Measurements from ENCODE around the gene GSE1. TPM values are rescaled to one million over a fixed set of nuclear protein-coding genes. Genes with fewer than 3 reads are reported as not detected.
A peak's percentile ranks its signal among the peaks of the same experiment; 100 is the strongest.

Gene GSE1
- total and polyA plus RNA-seq, 9 of the 15 experiments (the other 6 are each of a cell fraction or from before 2014, with no cell fraction given) = 12.2 to 244 (median 57.9) TPM

- TF ChIP-seq DMBX1 (CRISPR knock-in tag; IDR thresholded peaks at IDR 0.05; ENCODE audit: borderline replicate concordance) = no peak
- TF ChIP-seq RBM22 (IDR thresholded peaks at IDR 0.05; ENCODE audit: low read depth, low read length, poor library complexity, severe bottlenecking) = peak; percentile 32
- no peak for TF ChIP-seq ZSCAN29 (IDR thresholded peaks at IDR 0.05)
- TF ChIP-seq POLR2G (IDR thresholded peaks at IDR 0.05; ENCODE audit: low read depth, low read length) = peak; percentile 45; the same call in 1 of the 2 replicates
- intact Hi-C loops (cut with micrococcal nuclease) (no loop called here), in situ Hi-C loops (cut with MboI) (no loop called here)
- H3K27me3 ChIP-seq (ENCODE audit: control insufficient read depth in 2 of 2, insufficient read depth in 2 of 2, low read length in 2 of 2) = no peaks in the 10 kb centered on the region
- peaks cover 97% of the 10 kb centered on the region; the same call in 2 of the 3 replicates for H3K36me3 ChIP-seq (ENCODE audit: control insufficient read depth, insufficient read depth, low read length)
- BruUV-seq (replicated peaks) = no TSS peak
- H3K79me2 ChIP-seq (ENCODE audit: control insufficient read depth, insufficient read depth, low read length) = peaks cover 99% of the 10 kb centered on the region
- peaks cover 4 to 77% of the 10 kb centered on the region in 2 experiments; a peak in 2 of 5 replicates for H3K4me1 ChIP-seq (replicated peaks in 1 of 2; ENCODE audit: control insufficient read depth in 2 of 2, insufficient read depth in 2 of 2, low read length in 2 of 2)
- H2AFZ ChIP-seq (ENCODE audit: low read depth, low read length) = no peak overlapping the region
- no peak for DNase-seq (ENCODE audit: extremely low read depth in 1 of 4, low spot score in 3 of 4)
- ChIA-PET POLR2A (interaction anchor here (1.2 kb wide), 1 partner anchor 14 kb away, joined by 4 read pairs; no protein-coding TSS in a partner anchor), CTCF (ENCODE audit: low intra/inter-chr PET ratio) (no interaction called here)
- peaks cover 5% of the 10 kb centered on the region; the same call in 1 of the 2 replicates for H3K9me3 ChIP-seq (replicated peaks; ENCODE audit: control insufficient read depth, insufficient read depth, low read depth, low read length)
- no peak overlapping the region for H3K4me2 ChIP-seq (ENCODE audit: insufficient read depth, low read length)
- peaks cover 75% of the 10 kb centered on the region for H4K20me1 ChIP-seq (replicated peaks; ENCODE audit: control insufficient read depth, insufficient read depth, low read length)
- H3K9me1 ChIP-seq (ENCODE audit: control insufficient read depth, insufficient read depth, low read length) = peaks cover 11% of the 10 kb centered on the region
- H3K27ac ChIP-seq (ENCODE audit: extremely low read depth, low read depth, low read length) = no peak overlapping the region; the same call in 2 of the 3 replicates
- ATAC-seq = no peak
- H3K4me3 ChIP-seq = no peak overlapping the region
- 88% methylated on average over 11 of the region's 11 CpGs for WGBS (ENCODE audit: insufficient coverage, low coverage, missing lambda C conversion rate)
- peak overlapping the region in 1 of 2 experiments; percentile 26; a peak in 1 of 4 replicates for H3K9ac ChIP-seq (ENCODE audit: insufficient read depth in 1 of 2, low read depth in 2 of 2, low read length in 2 of 2)
- no peak for FAIRE-seq
These were observed 18.1 kb downstream of the GSE1 start for GRCh38 chr16:85631230-85631629.

GRCh38 chr16:85631802-85632393 is 18.8 kb downstream of the GSE1 start:
- Histone ChIP-seq H3K4me2 (ENCODE audit: insufficient read depth, low read length) (no peak overlapping the region), H3K27me3 (ENCODE audit: control insufficient read depth in 2 of 2, insufficient read depth in 2 of 2, low read length in 2 of 2) (no peaks in the 10 kb centered on the region), H3K36me3 (ENCODE audit: control insufficient read depth, insufficient read depth, low read length) (peaks cover 97% of the 10 kb centered on the region; the same call in 2 of the 3 replicates), H3K4me3 (no peak overlapping the region), H3K9me3 (replicated peaks; ENCODE audit: control insufficient read depth, insufficient read depth, low read depth, low read length) (peaks cover 5% of the 10 kb centered on the region; the same call in 1 of the 2 replicates), H3K9me1 (ENCODE audit: control insufficient read depth, insufficient read depth, low read length) (peaks cover 11% of the 10 kb centered on the region), H4K20me1 (replicated peaks; ENCODE audit: control insufficient read depth, insufficient read depth, low read length) (peaks cover 82% of the 10 kb centered on the region), H3K79me2 (ENCODE audit: control insufficient read depth, insufficient read depth, low read length) (peaks cover 99% of the 10 kb centered on the region), H2AFZ (ENCODE audit: low read depth, low read length) (no peak overlapping the region), H3K9ac (ENCODE audit: insufficient read depth in 1 of 2, low read depth in 2 of 2, low read length in 2 of 2) (peak overlapping the region in 1 of 2 experiments; percentile 17; a peak in 1 of 4 replicates), H3K27ac (ENCODE audit: extremely low read depth, low read depth, low read length) (no peak overlapping the region), H3K4me1 (replicated peaks in 1 of 2; ENCODE audit: control insufficient read depth in 2 of 2, insufficient read depth in 2 of 2, low read length in 2 of 2) (peaks cover 4 to 76% of the 10 kb centered on the region in 2 experiments; a peak in 2 of 5 replicates)
- DNase-seq (ENCODE audit: extremely low read depth in 1 of 4, low spot score in 3 of 4) (no peak), ATAC-seq (no peak), FAIRE-seq (no peak)
- ChIA-PET POLR2A (interaction anchor here (0.6 kb wide), 1 partner anchor 13 kb away, joined by 3 read pairs; no protein-coding TSS in a partner anchor), CTCF (ENCODE audit: low intra/inter-chr PET ratio) (no interaction called here)
- BruUV-seq (replicated peaks) = no TSS peak
- intact Hi-C loops (cut with micrococcal nuclease) = no loop called here
- TF ChIP-seq POLR2AphosphoS2 (IDR thresholded peaks at IDR 0.05; ENCODE audit: low read length) (no peak), POLR2AphosphoS5 (IDR thresholded peaks at IDR 0.05; ENCODE audit: control insufficient read depth, insufficient read depth, low read depth, low read length) (peak; percentile 3; the same call in 1 of the 2 replicates), RBM22 (IDR thresholded peaks at IDR 0.05; ENCODE audit: low read depth, low read length, poor library complexity, severe bottlenecking) (peak; percentile 79)
- in situ Hi-C loops (cut with MboI) = no loop called here
- WGBS (ENCODE audit: insufficient coverage, low coverage, missing lambda C conversion rate) = 91% methylated on average over 19 of the region's 27 CpGs
